Measurements from ENCODE around the gene COPS7A. TPM values are rescaled to one million over a fixed set of nuclear protein-coding genes. Genes with fewer than 3 reads are reported as not detected.

COPS7A gene
- total RNA-seq, 4 donors from 2014 or later: 46.9 to 74.4 (median 70.0) TPM

GRCh38 chr12:6771091-6771495 is 47.2 kb downstream of the COPS7A start:
- Histone ChIP-seq H3K4me1 (peaks cover 3 to 66% (median 31%) of the 10 kb centered on the region in 4 donors), H3K9me3 (no peaks in the 10 kb centered on the region), H3K4me3 (no peak overlapping the region), H3K27me3 (no peaks in the 10 kb centered on the region), H3K27ac (peak overlapping the region in 2 of 4 donors; percentile 75 to 96), H3K36me3 (peaks cover 0 to 41% (median 0%) of the 10 kb centered on the region in 3 donors)
- 82 to 92% methylated on average over 4 of the region's 4 CpGs for WGBS, 2 donors
- TF ChIP-seq POLR2A (IDR thresholded peaks at IDR 0.05) (no peak), CTCF (IDR thresholded peaks at IDR 0.05) (no peak), EP300 (IDR thresholded peaks at IDR 0.05) (no peak)
- no peak for DNase-seq (ENCODE audit: low spot score in 2 of 2)

GRCh38 chr12:6771509-6772330 is 47.9 kb downstream of the COPS7A start:
- TF ChIP-seq EP300 (IDR thresholded peaks at IDR 0.05) (peak in 1 of 2 donors; percentile 43), CTCF (IDR thresholded peaks at IDR 0.05) (no peak)
- H3K27me3 ChIP-seq: no peaks in the 10 kb centered on the region
- H3K4me1 ChIP-seq: peaks cover 3 to 66% (median 31%) of the 10 kb centered on the region in 4 donors
- peak overlapping the region in 3 of 4 donors; percentile 57 to 96 (median 75) for H3K27ac ChIP-seq
- peak overlapping the region in 2 of 4 donors; percentile 16 to 32 for H3K4me3 ChIP-seq
- no peak for DNase-seq (ENCODE audit: low spot score in 2 of 2)
- 73% methylated on average over 12 of the region's 12 CpGs for WGBS, 2 donors
- no peaks in the 10 kb centered on the region for H3K9me3 ChIP-seq
- H3K36me3 ChIP-seq: peaks cover 0 to 41% (median 0%) of the 10 kb centered on the region in 3 donors

- peak within 1 kb of the TSS in 3 of 4 donors; percentile 59 to 96 (median 75) for H3K27ac ChIP-seq
- peak within 1 kb of the TSS in 2 of 4 donors; percentile 16 to 32 for H3K4me3 ChIP-seq
- H3K4me1 ChIP-seq: peaks cover 3 to 66% (median 31%) of the 10 kb centered on the region in 4 donors
- TF ChIP-seq POLR2A (IDR thresholded peaks at IDR 0.05): no peak
- no peak for TF ChIP-seq EP300 (IDR thresholded peaks at IDR 0.05)
- no peak for TF ChIP-seq CTCF (IDR thresholded peaks at IDR 0.05)
- DNase-seq (ENCODE audit: low spot score in 2 of 2): no peak
- H3K27me3 ChIP-seq: no peaks in the 10 kb centered on the region
- H3K9me3 ChIP-seq: no peaks in the 10 kb centered on the region
- 36 to 47% methylated on average over 15 of the region's 15 CpGs for WGBS, 2 donors
- peaks cover 0 to 41% (median 0%) of the 10 kb centered on the region in 3 donors for H3K36me3 ChIP-seq
These were observed 48.5 kb downstream of the COPS7A start, which contains the start of gene LAG3 for GRCh38 chr12:6772331-6772695. Gene LAG3 (plus strand): TSS chr12:6772520. CDS start chr12:6772853, 333 bp downstream.

- whole genome bisulfite sequencing, 2 donors: 65 to 74% methylated on average over 20 to 21 of the region's 21 CpGs
- TF ChIP-seq EP300 (IDR thresholded peaks at IDR 0.05) (no peak), POLR2A (IDR thresholded peaks at IDR 0.05) (no peak), CTCF (IDR thresholded peaks at IDR 0.05) (no peak)
- peak overlapping the region in 2 of 4 donors; percentile 27 to 32 for H3K4me3 ChIP-seq
- no peaks in the 10 kb centered on the region for H3K27me3 ChIP-seq
- peaks cover 0 to 41% (median 0%) of the 10 kb centered on the region in 3 donors for H3K36me3 ChIP-seq
- no peaks in the 10 kb centered on the region for H3K9me3 ChIP-seq
- H3K27ac ChIP-seq: peak overlapping the region in 3 of 4 donors; percentile 59 to 96 (median 75)
- peaks cover 3 to 63% (median 30%) of the 10 kb centered on the region in 4 donors for H3K4me1 ChIP-seq
- no peak for DNase-seq (ENCODE audit: low spot score in 2 of 2)
These were observed 49.1 kb downstream of the COPS7A start for GRCh38 chr12:6772726-6773589.

Measured in tibial nerve (tissue), 4 donors.